HG03558 (cell line): ENCODE data around the gene CRX.
"Not testable (repeated sequence)": the region's sequence is repeated elsewhere in the genome, so short reads cannot be mapped to it uniquely, and the experiment has no call there.

Experiments used
- ATAC-seq: cut with Tn5 transposase; IDR thresholded peaks from one replicate; pipeline ENCODE4 v1.9.1; 2021; ENCODE audit warnings: moderate number of reproducible peaks; ENCODE audit not compliant: unreplicated experiment; ENCODE audit errors: extremely low read depth

CRX gene

GRCh38 chr19:47821460-47822020 lies at the start of gene CRX:
Gene CRX, plus strand, starts transcription at chr19:47821937. Its CDS starts 12,507 bp downstream, at chr19:47834444.
- ATAC-seq = no peak

GRCh38 chr19:47776568-47776967 lies 45.2 kb upstream of the CRX start:
- ATAC-seq = no peak

GRCh38 chr19:47777245-47778048 lies 44.3 kb upstream of the CRX start:
- ATAC-seq = not testable (repeated sequence)

GRCh38 chr19:47778049-47778953 lies 43.4 kb upstream of the CRX start, which contains the start of gene SELENOW:
Gene SELENOW, plus strand, starts transcription at chr19:47778703. Its CDS starts 83 bp downstream, at chr19:47778786.
- no peak for ATAC-seq

GRCh38 chr19:47778954-47779351 lies 42.8 kb upstream of the CRX start:
- no peak for ATAC-seq

- no peak for ATAC-seq
Observed at GRCh38 chr19:47779524-47780214, 42.1 kb upstream of the CRX start.

GRCh38 chr19:47780215-47780551 lies 41.6 kb upstream of the CRX start:
- no peak for ATAC-seq

- no peak for ATAC-seq
Observed at GRCh38 chr19:47781590-47782262, 40.0 kb upstream of the CRX start.

GRCh38 chr19:47786566-47786965 lies 35.2 kb upstream of the CRX start:
- no peak for ATAC-seq

GRCh38 chr19:47787307-47787706 lies 34.4 kb upstream of the CRX start:
- ATAC-seq = not testable (repeated sequence)

GRCh38 chr19:47789811-47790210 lies 31.9 kb upstream of the CRX start:
- not testable (repeated sequence) for ATAC-seq

GRCh38 chr19:47790398-47790814 lies 31.3 kb upstream of the CRX start:
- ATAC-seq = no peak

- no peak for ATAC-seq
Observed at GRCh38 chr19:47792616-47793015, 29.1 kb upstream of the CRX start.

GRCh38 chr19:47794526-47794925 lies 27.2 kb upstream of the CRX start:
- ATAC-seq = no peak

- no peak for ATAC-seq
Observed at GRCh38 chr19:47796785-47797184, 25.0 kb upstream of the CRX start.

GRCh38 chr19:47797996-47798903 lies 23.5 kb upstream of the CRX start:
- no peak for ATAC-seq

- ATAC-seq = no peak
Observed at GRCh38 chr19:47798904-47799266, 22.9 kb upstream of the CRX start.

- no peak for ATAC-seq
Observed at GRCh38 chr19:47801270-47801669, 20.5 kb upstream of the CRX start.

- no peak for ATAC-seq
Observed at GRCh38 chr19:47802521-47803043, 19.2 kb upstream of the CRX start.
